Measurements from ENCODE around the gene NR1D1. TPM values are rescaled to one million over a fixed set of nuclear protein-coding genes. Genes with fewer than 3 reads are reported as not detected.

NR1D1 gene
- total RNA-seq, 1 experiment from 2014 or later: 63.7 TPM

- peaks cover 41 to 85% of the 10 kb centered on the region in 2 experiments for H3K4me1 ChIP-seq (ENCODE audit: control insufficient read depth in 1 of 2, insufficient read depth in 2 of 2, low read length in 2 of 2)
- ChIA-PET RAD21 (ENCODE audit: low non-redundant PET in 1 of 2, low total read pairs in 2 of 2, uncharacterized antibody in 2 of 2, unreplicated experiment in 2 of 2) (interaction anchor here (0.7 to 1.2 kb wide), 2 partner anchors 10 to 90 kb away, joined by 3 to 4 read pairs; no protein-coding TSS in a partner anchor), CTCF (interaction anchor here (1.1 to 1.8 kb wide), 2 partner anchors 9 to 76 kb away, joined by 3 to 16 read pairs; no protein-coding TSS in a partner anchor), POLR2A (interaction anchor here (0.7 to 7.6 kb wide), 3 partner anchors 7 to 37 kb away, joined by 3 to 160 read pairs (median 3); partner anchors contain the start of gene CASC3)
- TF ChIP-seq FOSL1 (IDR thresholded peaks at IDR 0.05; ENCODE audit: low read depth): no peak
- no peak for TF ChIP-seq ELF1 (IDR thresholded peaks at IDR 0.05; ENCODE audit: borderline replicate concordance, low read depth)
- no peak for TF ChIP-seq SIN3A (IDR thresholded peaks at IDR 0.05; ENCODE audit: low read depth)
- no peak for TF ChIP-seq POLR2AphosphoS5 (IDR thresholded peaks at IDR 0.05; ENCODE audit: low read depth, low read length)
- H3K4me3 ChIP-seq (replicated peaks in 1 of 2; ENCODE audit: low read depth in 1 of 2, low read length in 2 of 2): no peak overlapping the region
- BruUV-seq (replicated peaks): no TSS peak
- intact Hi-C loops (cut with micrococcal nuclease): no loop called here
- no peaks in the 10 kb centered on the region for H3K27me3 ChIP-seq (ENCODE audit: insufficient read depth, low read length)
- ATAC-seq (no peak), DNase-seq (ENCODE audit: low read depth, low spot score) (no peak)
- no peaks in the 10 kb centered on the region for H3K9me3 ChIP-seq (ENCODE audit: control insufficient read depth in 1 of 2, insufficient read depth in 1 of 2, low read depth in 1 of 2, low read length in 2 of 2)
- H3K4me2 ChIP-seq (ENCODE audit: low read length): peak overlapping the region; percentile 45
- H3K9ac ChIP-seq (ENCODE audit: low read length): peak overlapping the region; percentile 36
- H4K20me1 ChIP-seq (ENCODE audit: insufficient read depth): no peaks in the 10 kb centered on the region
- no peak overlapping the region; the same call in 1 of the 2 replicates for H3K27ac ChIP-seq (ENCODE audit: low read depth, low read length)
- H2AFZ ChIP-seq (ENCODE audit: low read depth, low read length, poor library complexity, severe bottlenecking): no peak overlapping the region
- peaks cover 0 to 1% of the 10 kb centered on the region in 2 experiments; a peak in 1 of 4 replicates for H3K36me3 ChIP-seq (ENCODE audit: control insufficient read depth in 1 of 2, insufficient read depth in 2 of 2, low read length in 2 of 2)
- H3K79me2 ChIP-seq (ENCODE audit: insufficient read depth, low read length): peaks cover 18% of the 10 kb centered on the region
- H3K9me2 ChIP-seq (ENCODE audit: insufficient read depth): no peaks in the 10 kb centered on the region
Measured at GRCh38 chr17:40103071-40103661, 2.8 kb upstream of the NR1D1 start.

DNA sequence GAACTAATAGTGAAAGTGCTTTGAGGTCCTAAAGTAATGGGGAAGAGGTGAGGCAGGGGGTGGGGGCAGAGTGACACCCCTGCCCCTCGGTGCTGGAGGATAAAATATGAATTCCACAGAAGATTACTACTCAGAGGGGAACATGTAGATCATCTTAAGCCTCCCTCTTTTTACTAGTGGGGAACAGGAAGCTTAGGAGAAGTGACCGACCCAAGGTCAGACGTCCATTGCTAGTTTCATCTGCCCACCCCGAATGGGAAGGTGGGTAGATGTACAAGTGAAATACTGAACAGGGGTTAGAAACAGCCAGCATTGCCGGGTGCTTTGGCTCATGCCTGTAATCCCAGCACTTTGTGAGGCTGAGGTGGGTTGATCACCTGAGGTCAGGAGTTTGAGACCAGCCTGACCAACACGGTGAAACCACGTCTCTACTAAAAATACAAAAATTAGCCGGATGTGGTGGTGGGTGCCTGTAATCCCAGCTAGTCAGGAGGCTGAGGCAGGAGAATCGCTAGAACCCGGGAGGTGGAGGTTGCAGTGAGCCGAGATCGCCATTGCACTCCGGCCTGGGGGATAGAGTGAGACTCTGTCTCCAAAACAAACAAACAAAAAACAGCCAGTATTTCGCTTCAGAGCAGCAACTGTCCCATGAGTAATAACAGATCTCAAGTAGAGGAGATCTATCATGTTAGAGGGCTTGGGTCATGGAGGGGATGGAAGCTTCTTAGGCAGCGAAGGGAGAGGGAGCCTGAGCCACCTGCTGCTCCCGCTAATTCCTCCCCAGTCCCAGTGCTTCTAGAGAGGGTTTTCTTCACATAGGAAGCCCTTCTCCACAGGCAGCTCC, 1.2 kb upstream of the NR1D1 start:
- BruUV-seq (replicated peaks): no TSS peak
- Histone ChIP-seq H3K36me3 (ENCODE audit: control insufficient read depth in 1 of 2, insufficient read depth in 2 of 2, low read length in 2 of 2) (peaks cover 5 to 17% of the 10 kb centered on the region in 2 experiments; a peak in 2 of 4 replicates), H3K9me3 (ENCODE audit: control insufficient read depth in 1 of 2, insufficient read depth in 1 of 2, low read depth in 1 of 2, low read length in 2 of 2) (no peaks in the 10 kb centered on the region), H3K4me2 (ENCODE audit: low read length) (peak overlapping the region; percentile 94), H3K9ac (ENCODE audit: low read length) (peak overlapping the region; percentile 97), H3K27ac (ENCODE audit: low read depth, low read length) (peak overlapping the region; percentile 96), H3K27me3 (ENCODE audit: insufficient read depth, low read length) (no peaks in the 10 kb centered on the region), H3K4me1 (ENCODE audit: control insufficient read depth in 1 of 2, insufficient read depth in 2 of 2, low read length in 2 of 2) (peaks cover 40 to 83% of the 10 kb centered on the region in 2 experiments), H3K4me3 (replicated peaks in 1 of 2; ENCODE audit: low read depth in 1 of 2, low read length in 2 of 2) (peak overlapping the region; percentile 76 to 86), H3K79me2 (ENCODE audit: insufficient read depth, low read length) (peaks cover 33% of the 10 kb centered on the region), H2AFZ (ENCODE audit: low read depth, low read length, poor library complexity, severe bottlenecking) (no peak overlapping the region), H4K20me1 (ENCODE audit: insufficient read depth) (no peaks in the 10 kb centered on the region), H3K9me2 (ENCODE audit: insufficient read depth) (no peaks in the 10 kb centered on the region)
- ATAC-seq: no peak
- RAD21 ChIA-PET (ENCODE audit: low non-redundant PET in 1 of 2, low total read pairs in 2 of 2, uncharacterized antibody in 2 of 2, unreplicated experiment in 2 of 2): interaction anchor here in 1 of 2 experiments (0.7 to 1.3 kb wide), 2 partner anchors 10 to 67 kb away, joined by 3 read pairs; no protein-coding TSS in a partner anchor
- intact Hi-C loops (cut with micrococcal nuclease): no loop called here
- POLR2A ChIA-PET: interaction anchor here (0.8 to 7.6 kb wide), 8 partner anchors 9 to 143 kb away, joined by 3 to 160 read pairs (median 4); partner anchors contain the start of gene MED24
- CTCF ChIA-PET: interaction anchor here (1.1 to 4.5 kb wide), 3 partner anchors 10 to 88 kb away, joined by 4 to 69 read pairs (median 8); no protein-coding TSS in a partner anchor
- TF ChIP-seq FOSL1 (IDR thresholded peaks at IDR 0.05; ENCODE audit: low read depth) (no peak), CBX3 (IDR thresholded peaks at IDR 0.05; ENCODE audit: low read depth) (peak; percentile 78)
- DNase-seq (ENCODE audit: low read depth, low spot score): no peak
